Activated CD4-positive, alpha-beta T cell treated with anti-CD3 and anti-CD28 coated beads, Interleukin-2, Interleukin-6, amounts not matched to agents 100 ng/mL and 50 ng/mL, durations not matched to agents 16 hours and 8 hours (primary cell): Measurements from ENCODE around the gene DDA1.
"Not testable (repeated sequence)": the region's sequence is repeated elsewhere in the genome, so short reads cannot be mapped to it uniquely, and the experiment has no call there.

Experiments used
- DNase-seq: peaks from one replicate; pipeline ENCODE4 v3.0.0-alpha.2; 2020

DDA1 gene

GRCh38 chr19:17348700-17349099, 39.3 kb downstream of the DDA1 start:
- no peak for DNase-seq

GRCh38 chr19:17351815-17352435, 42.6 kb downstream of the DDA1 start:
- no peak for DNase-seq

- no peak for DNase-seq
These were observed 43.4 kb downstream of the DDA1 start for GRCh38 chr19:17352608-17353280.

GRCh38 chr19:17353386-17353785, 44.0 kb downstream of the DDA1 start:
- DNase-seq: no peak

- DNase-seq: no peak
These were observed 47.8 kb downstream of the DDA1 start for GRCh38 chr19:17357078-17357666.

GRCh38 chr19:17357724-17358123, 48.4 kb downstream of the DDA1 start:
- DNase-seq: no peak

GRCh38 chr19:17358395-17358794, 49.0 kb downstream of the DDA1 start:
- no peak for DNase-seq

- DNase-seq: no peak
These were observed 50.8 kb downstream of the DDA1 start for GRCh38 chr19:17359905-17360800.

- DNase-seq: not testable (repeated sequence)
These were observed 54.7 kb downstream of the DDA1 start for GRCh38 chr19:17363852-17364605.

- DNase-seq: no peak
These were observed 56.0 kb downstream of the DDA1 start for GRCh38 chr19:17365361-17365760.

GRCh38 chr19:17370026-17370587, 60.7 kb downstream of the DDA1 start:
- DNase-seq: no peak
